HG02642 (cell line): ENCODE measurements around the gene PHLPP2.
"Not testable (repeated sequence)": the region's sequence is repeated elsewhere in the genome, so short reads cannot be mapped to it uniquely, and the experiment has no call there.

Experiments
- ATAC-seq: cut with Tn5 transposase; IDR thresholded peaks from one replicate; pipeline ENCODE4 v1.9.1; 2021; ENCODE audit warnings: mild to moderate bottlenecking; ENCODE audit not compliant: unreplicated experiment, poor library complexity

PHLPP2 gene

GRCh38 chr16:71626018-71626857 is 98.3 kb downstream of the PHLPP2 start, which contains the start of gene MARVELD3:
Gene MARVELD3 (plus strand): TSS chr16:71626184. CDS start chr16:71626230, 46 bp downstream.
- no peak for ATAC-seq

- ATAC-seq = no peak
Measured at GRCh38 chr16:71625113-71625850, 99.2 kb downstream of the PHLPP2 start.

- no peak for ATAC-seq
Measured at GRCh38 chr16:71623597-71623996, 100.9 kb downstream of the PHLPP2 start.

- ATAC-seq = no peak
Measured at GRCh38 chr16:71622088-71622487, 102.4 kb downstream of the PHLPP2 start.

- no peak for ATAC-seq
Measured at GRCh38 chr16:71618429-71618828, 106.1 kb downstream of the PHLPP2 start.

GRCh38 chr16:71614956-71615355 is 109.5 kb downstream of the PHLPP2 start:
- not testable (repeated sequence) for ATAC-seq

GRCh38 chr16:71610936-71611871 is 113.3 kb downstream of the PHLPP2 start:
- ATAC-seq = peak; percentile 64

- no peak for ATAC-seq
Measured at GRCh38 chr16:71610447-71610846, 114.1 kb downstream of the PHLPP2 start.

- ATAC-seq = no peak
Measured at GRCh38 chr16:71609066-71609465, 115.4 kb downstream of the PHLPP2 start.

- ATAC-seq = no peak
Measured at GRCh38 chr16:71600822-71601221, 123.7 kb downstream of the PHLPP2 start.

GRCh38 chr16:71598426-71598825 is 126.1 kb downstream of the PHLPP2 start:
- ATAC-seq = not testable (repeated sequence)

GRCh38 chr16:71595340-71595826 is 129.1 kb downstream of the PHLPP2 start:
- not testable (repeated sequence) for ATAC-seq
